Parathyroid adenoma (tissue), 2 donors: ENCODE results near the gene RBM25.

ENCODE experiments used
- H2AFZ ChIP-seq: fragments of 300-600 bp; sonication (generic); one replicate; pipeline ENCODE4 v1.7.0; 2017; ENCODE audit warnings: antibody characterized with exemption, mild to moderate bottlenecking
- H3K27ac ChIP-seq: fragments of 300-600 bp; sonication (generic); one replicate; pipeline ENCODE4 v1.7.0; 2017
- H3K27me3 ChIP-seq: fragments of 300-600 bp; sonication (generic); one replicate; pipeline ENCODE4 v1.7.0; 2017; ENCODE audit warnings: low read length; ENCODE audit not compliant: control insufficient read depth, insufficient read depth
- H3K36me3 ChIP-seq: fragments of 300-600 bp; sonication (generic); one replicate; pipeline ENCODE4 v1.7.0; 2017; ENCODE audit warnings: low read length; ENCODE audit not compliant: control insufficient read depth, insufficient read depth
- H3K4me1 ChIP-seq: fragments of 300-600 bp; sonication (generic); one replicate; pipeline ENCODE4 v1.7.0; 2017; ENCODE audit warnings: control low read depth
- H3K4me2 ChIP-seq: fragments of 300-600 bp; sonication (generic); one replicate; pipeline ENCODE4 v1.7.0; 2017; ENCODE audit warnings: low read length
- H3K4me3 ChIP-seq: fragments of 300-600 bp; sonication (generic); one replicate; pipeline ENCODE4 v1.7.0; 2017; ENCODE audit warnings: low read depth, low read length
- H3K79me2 ChIP-seq: fragments of 300-600 bp; sonication (generic); one replicate; pipeline ENCODE4 v1.7.0; 2017; ENCODE audit warnings: control low read depth
- H3K9ac ChIP-seq: fragments of 300-600 bp; sonication (generic); one replicate; pipeline ENCODE4 v1.7.0; 2017; ENCODE audit warnings: mild to moderate bottlenecking
- H3K9me3 ChIP-seq: fragments of 300-600 bp; sonication (generic); one replicate; pipeline ENCODE4 v1.7.0; 2017; ENCODE audit warnings: low read length; ENCODE audit not compliant: control insufficient read depth
- TF ChIP-seq, protein P1 (sequence below): fragments of 300-600 bp; sonication (generic); IDR thresholded peaks from one replicate; pipeline ENCODE4 v1.7.0; 2017; ENCODE audit warnings: antibody characterized with exemption, mild to moderate bottlenecking
- donor health status: primary hyperparathyroidism.

RBM25 gene

GRCh38 chr14:73025544-73025943, 32.8 kb upstream of the RBM25 start:
- no peak overlapping the region for H3K9ac ChIP-seq
- H3K4me3 ChIP-seq, result peak overlapping the region; percentile 80
- no peaks in the 10 kb centered on the region for H3K36me3 ChIP-seq
- peaks cover 31% of the 10 kb centered on the region for H3K79me2 ChIP-seq
- TF ChIP-seq, protein P1, sequence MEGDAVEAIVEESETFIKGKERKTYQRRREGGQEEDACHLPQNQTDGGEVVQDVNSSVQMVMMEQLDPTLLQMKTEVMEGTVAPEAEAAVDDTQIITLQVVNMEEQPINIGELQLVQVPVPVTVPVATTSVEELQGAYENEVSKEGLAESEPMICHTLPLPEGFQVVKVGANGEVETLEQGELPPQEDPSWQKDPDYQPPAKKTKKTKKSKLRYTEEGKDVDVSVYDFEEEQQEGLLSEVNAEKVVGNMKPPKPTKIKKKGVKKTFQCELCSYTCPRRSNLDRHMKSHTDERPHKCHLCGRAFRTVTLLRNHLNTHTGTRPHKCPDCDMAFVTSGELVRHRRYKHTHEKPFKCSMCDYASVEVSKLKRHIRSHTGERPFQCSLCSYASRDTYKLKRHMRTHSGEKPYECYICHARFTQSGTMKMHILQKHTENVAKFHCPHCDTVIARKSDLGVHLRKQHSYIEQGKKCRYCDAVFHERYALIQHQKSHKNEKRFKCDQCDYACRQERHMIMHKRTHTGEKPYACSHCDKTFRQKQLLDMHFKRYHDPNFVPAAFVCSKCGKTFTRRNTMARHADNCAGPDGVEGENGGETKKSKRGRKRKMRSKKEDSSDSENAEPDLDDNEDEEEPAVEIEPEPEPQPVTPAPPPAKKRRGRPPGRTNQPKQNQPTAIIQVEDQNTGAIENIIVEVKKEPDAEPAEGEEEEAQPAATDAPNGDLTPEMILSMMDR, result no peak
- no peaks in the 10 kb centered on the region for H3K27me3 ChIP-seq
- H3K4me2 ChIP-seq, result no peak overlapping the region
- no peak overlapping the region for H3K27ac ChIP-seq
- no peak overlapping the region for H2AFZ ChIP-seq
- H3K9me3 ChIP-seq, result no peaks in the 10 kb centered on the region
- peaks cover 4% of the 10 kb centered on the region for H3K4me1 ChIP-seq

DNA sequence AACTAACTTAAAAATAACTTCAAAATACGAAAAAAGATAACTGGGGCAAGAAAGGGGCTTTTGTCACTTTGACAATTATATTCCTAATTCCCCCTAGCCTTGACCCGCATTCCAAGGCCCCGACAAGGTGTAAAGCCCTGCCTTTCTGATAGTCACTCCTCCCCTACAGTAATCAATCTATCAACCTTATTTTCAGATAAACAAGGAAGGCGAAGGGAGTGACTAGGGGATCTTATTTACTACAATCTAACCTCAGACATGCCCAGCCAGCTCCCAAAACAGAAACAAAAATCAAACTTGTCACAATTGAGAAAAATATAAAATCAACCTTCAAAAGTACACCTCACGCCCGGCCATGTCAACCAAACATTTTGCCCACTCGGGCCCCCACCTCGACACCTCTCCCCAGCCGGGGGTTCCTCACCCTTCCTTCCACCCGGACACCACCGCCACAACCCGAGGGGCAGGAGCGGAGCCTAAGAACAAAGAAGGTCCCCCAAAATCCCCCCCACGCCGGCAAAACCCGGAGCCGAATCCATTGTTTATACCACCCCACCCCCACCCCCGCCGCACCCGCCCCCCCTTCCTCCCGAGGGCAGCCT, 32.0 kb upstream of the RBM25 start:
- Histone ChIP-seq H3K79me2 (peaks cover 28% of the 10 kb centered on the region), H3K9ac (no peak overlapping the region), H3K9me3 (no peaks in the 10 kb centered on the region), H3K36me3 (no peaks in the 10 kb centered on the region), H3K27ac (peak overlapping the region; percentile 48), H3K4me3 (peak overlapping the region; percentile 80), H3K27me3 (no peaks in the 10 kb centered on the region), H3K4me1 (peaks cover 4% of the 10 kb centered on the region), H2AFZ (peak overlapping the region; percentile 57), H3K4me2 (peak overlapping the region; percentile 83)
- TF ChIP-seq, protein P1, result no peak

- Histone ChIP-seq H3K79me2 (peaks cover 23% of the 10 kb centered on the region), H2AFZ (peak within 1 kb of the TSS; percentile 57), H3K27me3 (no peaks in the 10 kb centered on the region), H3K9me3 (no peaks in the 10 kb centered on the region), H3K4me2 (peak within 1 kb of the TSS; percentile 83), H3K4me3 (peak within 1 kb of the TSS; percentile 80), H3K9ac (no peak within 1 kb of the TSS), H3K27ac (peak within 1 kb of the TSS; percentile 48), H3K4me1 (peaks cover 4% of the 10 kb centered on the region), H3K36me3 (no peaks in the 10 kb centered on the region)
- TF ChIP-seq, protein P1, result no peak
Measured at GRCh38 chr14:73026845-73027542, 31.3 kb upstream of the RBM25 start, which contains the start of gene ZFYVE1. TSS of gene ZFYVE1 (minus strand) at chr14:73027106. CDS start at chr14:73024508, 2,598 bp downstream.

DNA sequence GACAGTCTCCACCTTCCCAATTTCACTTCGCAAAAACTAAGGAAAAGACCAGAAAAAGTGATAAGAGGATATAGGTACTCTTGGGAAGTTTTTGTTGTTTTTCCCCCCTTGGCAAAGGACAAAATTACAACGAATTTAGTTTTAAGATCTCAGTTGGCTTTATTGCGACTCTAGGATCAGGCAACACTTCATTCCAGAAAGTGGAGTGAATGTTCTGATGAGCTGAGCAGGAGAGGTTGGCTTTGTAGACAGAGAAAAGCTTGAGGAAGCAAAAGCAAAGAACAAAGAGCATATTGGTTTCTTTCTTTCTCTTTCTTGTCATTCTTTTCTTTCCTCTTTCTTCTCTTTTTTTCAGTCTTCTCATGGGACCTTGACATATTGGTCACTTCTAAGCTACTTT, 30.8 kb upstream of the RBM25 start:
- Histone ChIP-seq H3K27me3 (no peaks in the 10 kb centered on the region), H3K4me1 (peaks cover 3% of the 10 kb centered on the region), H3K79me2 (peaks cover 18% of the 10 kb centered on the region), H3K9me3 (no peaks in the 10 kb centered on the region), H3K4me2 (no peak overlapping the region), H3K9ac (no peak overlapping the region), H3K4me3 (peak overlapping the region; percentile 80), H3K36me3 (no peaks in the 10 kb centered on the region), H3K27ac (no peak overlapping the region), H2AFZ (peak overlapping the region; percentile 40)
- TF ChIP-seq, protein P1, result no peak
